GM10266 (cell line): Measurements from ENCODE around the gene NUB1.

Source experiments
- DNase-seq: peaks from one replicate; pipeline ENCODE4 v3.0.0; 2012; ENCODE audit errors: extremely low spot score
- CTCF ChIP-seq: IDR thresholded peaks from 2 replicates; pipeline ENCODE4 v1.5.1; 2012; ENCODE audit warnings: mild to moderate bottlenecking, low read depth; ENCODE audit not compliant: control insufficient read depth, insufficient read depth; ENCODE audit errors: missing control alignments

The NUB1 gene

GRCh38 chr7:151389096-151389767 lies 47.6 kb downstream of the NUB1 start:
- DNase-seq = no peak
- no peak for TF ChIP-seq CTCF

GRCh38 chr7:151389768-151390597 lies 48.4 kb downstream of the NUB1 start:
- no peak for TF ChIP-seq CTCF
- DNase-seq = no peak

- no peak for DNase-seq
- no peak for TF ChIP-seq CTCF
Observed at GRCh38 chr7:151390598-151391357, 49.2 kb downstream of the NUB1 start.

GRCh38 chr7:151391358-151391730 lies 49.7 kb downstream of the NUB1 start:
- no peak for TF ChIP-seq CTCF
- DNase-seq = no peak

GRCh38 chr7:151392002-151392401 lies 50.4 kb downstream of the NUB1 start:
- no peak for DNase-seq

GRCh38 chr7:151392426-151392825 lies 50.8 kb downstream of the NUB1 start:
- no peak for TF ChIP-seq CTCF
- no peak for DNase-seq

More at GRCh38 chr7:151392002-151392401, 50.4 kb downstream of the NUB1 start:
- no peak for TF ChIP-seq CTCF
